K562 (cell line): ENCODE results near the gene CALHM3. TPM values are rescaled to one million over a fixed set of nuclear protein-coding genes. Genes with fewer than 3 reads are reported as not detected.
"Not testable (repeated sequence)": the region's sequence is repeated elsewhere in the genome, so short reads cannot be mapped to it uniquely, and the experiment has no call there.

Source experiments
- ATAC-seq: fragments of 200-7000 bp; cut with Tn5 transposase; 3 replicates; pipeline ENCODE4 v1.9.1; 2020; ENCODE audit warnings: moderate library complexity
- BruUV-seq: library from RNA; stranded (reverse); fragments of 400-500 nt; replicated peaks from 2 replicates; lab custom pipeline; 2021; lab: Mats Ljungman, UMichigan
- CTCF ChIA-PET: fragments of 300-600 bp; formaldehyde crosslinking; extraction: SDS; loops from one replicate; lab custom pipeline; 2021; ENCODE audit warnings: low intra/inter-chr PET ratio; lab: Yijun Ruan, JAX
- POLR2A ChIA-PET: fragments of 300-600, 350-650 bp; sonication (Branson Sonifier 250); formaldehyde crosslinking; extraction: SDS; loops from one replicate; lab custom pipeline; 2021; ENCODE audit warnings: antibody characterized with exemption, inconsistent platforms; lab: Yijun Ruan, JAX
- DNase-seq, 4 experiments: peaks; one replicate each; pipeline versions ENCODE4 v3.0.0 to v3.0.0-alpha.2; 2011 to 2018; ENCODE audit warnings: low spot score in 3 of 4, mixed read lengths in 3 of 4; ENCODE audit errors: extremely low read depth in 1 of 4
- FAIRE-seq: peaks from 2 replicates; lab custom pipeline; 2011; peaks lifted over from hg19 to GRCh38; lab: Jason Lieb, UNC
- H2AFZ ChIP-seq: 2 replicates; pipeline ENCODE4 v1.6.0; 2011; ENCODE audit warnings: low read depth, low read length, control low read depth, inconsistent platforms
- H3K27ac ChIP-seq: fragments of 200-600 bp; 3 replicates; pipeline ENCODE4 v1.8.0; 2011; ENCODE audit warnings: low read depth, mild to moderate bottlenecking, control low read depth, inconsistent platforms, low read length, moderate library complexity, mixed read lengths; ENCODE audit errors: extremely low read depth
- H3K27me3 ChIP-seq, 2 experiments: fragments of 300-600 bp in 1 of 2; 2 replicates in 1 of 2; 3 replicates in 1 of 2; pipeline versions ENCODE4 v1.6.0 to v1.8.0; 2011; ENCODE audit warnings: inconsistent platforms in 2 of 2, low read length in 2 of 2, mild to moderate bottlenecking in 1 of 2, mixed read lengths in 1 of 2, moderate library complexity in 1 of 2; ENCODE audit not compliant: control insufficient read depth in 2 of 2, insufficient read depth in 2 of 2
- H3K36me3 ChIP-seq: fragments of 300-600 bp; 3 replicates; pipeline ENCODE4 v1.8.0; 2011; ENCODE audit warnings: mild to moderate bottlenecking, low read length, inconsistent platforms; ENCODE audit not compliant: control insufficient read depth, insufficient read depth
- H3K4me1 ChIP-seq, 2 experiments: fragments of 200-600 bp in 1 of 2; replicated peaks in 1 of 2; 2 replicates in 1 of 2; 3 replicates in 1 of 2; pipeline versions ENCODE4 v1.5.1 to v1.8.0; 2011; ENCODE audit warnings: inconsistent platforms in 2 of 2, low read length in 2 of 2, mild to moderate bottlenecking in 1 of 2, mixed read lengths in 1 of 2, moderate library complexity in 1 of 2; ENCODE audit not compliant: control insufficient read depth in 2 of 2, insufficient read depth in 2 of 2
- H3K4me2 ChIP-seq: 2 replicates; pipeline ENCODE4 v1.6.1; 2011; ENCODE audit warnings: low read length, control low read depth, inconsistent platforms, mixed read lengths; ENCODE audit not compliant: insufficient read depth
- H3K4me3 ChIP-seq: fragments of 200-600 bp; sonication (generic), shearing (Covaris generic); 2 replicates; pipeline ENCODE4 v1.5.1; 2016; ENCODE audit warnings: control low read depth, inconsistent platforms
- H3K79me2 ChIP-seq: fragments of 200-600 bp; 3 replicates; pipeline ENCODE4 v1.8.0; 2011; ENCODE audit warnings: low read length, inconsistent platforms; ENCODE audit not compliant: control insufficient read depth, insufficient read depth
- H3K9ac ChIP-seq, 2 experiments: 2 replicates each; pipeline versions ENCODE4 v1.6.0 to v1.6.1; 2011; ENCODE audit warnings: low read depth in 2 of 2, low read length in 2 of 2, control low read depth in 1 of 2, inconsistent platforms in 1 of 2, mild to moderate bottlenecking in 1 of 2, mixed read lengths in 1 of 2; ENCODE audit not compliant: insufficient read depth in 1 of 2
- H3K9me1 ChIP-seq: one replicate; pipeline ENCODE4 v1.6.0; 2011; ENCODE audit warnings: inconsistent platforms, mild to moderate bottlenecking, low read length, moderate library complexity; ENCODE audit not compliant: control insufficient read depth, insufficient read depth
- H3K9me3 ChIP-seq: replicated peaks from 2 replicates; pipeline ENCODE4 v1.5.1; 2011; ENCODE audit warnings: low read depth, low read length, inconsistent platforms; ENCODE audit not compliant: control insufficient read depth, insufficient read depth
- H4K20me1 ChIP-seq: replicated peaks from 2 replicates; pipeline ENCODE4 v1.6.1; 2011; ENCODE audit warnings: low read length, inconsistent platforms, mixed read lengths; ENCODE audit not compliant: control insufficient read depth, insufficient read depth
- CTBP1 ChIP-seq: fragments of 450-650 bp; IDR thresholded peaks from 2 replicates; pipeline ENCODE4 v1.6.1; 2016; ENCODE audit warnings: borderline replicate concordance
- EHMT2 ChIP-seq: fragments of 450-650 bp; IDR thresholded peaks from 2 replicates; pipeline ENCODE4 v1.6.1; 2018; ENCODE audit warnings: antibody characterized with exemption
- GTF3C2 ChIP-seq: IDR thresholded peaks from 3 replicates; pipeline ENCODE4 v1.6.1; 2011; ENCODE audit warnings: borderline replicate concordance, mild to moderate bottlenecking, moderate library complexity; ENCODE audit not compliant: insufficient read length; ENCODE audit errors: extremely low read depth
- HEY1 ChIP-seq: fragments of 250-450 bp; sonication (Bioruptor Pico); IDR thresholded peaks from 2 replicates; pipeline ENCODE4 v1.5.0; 2020; ENCODE audit warnings: mild to moderate bottlenecking, moderate library complexity, borderline replicate concordance
- PML ChIP-seq: IDR thresholded peaks from 2 replicates; pipeline ENCODE4 v1.6.1; 2012; ENCODE audit warnings: low read length, inconsistent platforms
- TCF7 ChIP-seq: sonication (generic); IDR thresholded peaks from 2 replicates; pipeline ENCODE4 v1.6.1; 2016; ENCODE audit warnings: antibody characterized with exemption, borderline replicate concordance
- THRB ChIP-seq: fragments of 450-650 bp; formaldehyde crosslinking; conservative IDR thresholded peaks from 2 replicates; pipeline ENCODE4 v1.4.0; 2022; ENCODE audit warnings: mild to moderate bottlenecking, missing genetic modification characterization
- ZFP36 ChIP-seq: fragments of 150-350 bp; IDR thresholded peaks from 2 replicates; pipeline ENCODE4 v1.6.1; 2018; ENCODE audit warnings: low read length, low read depth; ENCODE audit not compliant: partially characterized antibody
- ZNF316 ChIP-seq: fragments of 450-650 bp; IDR thresholded peaks from 2 replicates; pipeline ENCODE4 v1.6.1; 2016
- ZNF76 ChIP-seq: fragments of 250-450 bp; sonication (Bioruptor Pico); IDR thresholded peaks from 2 replicates; pipeline ENCODE4 v1.4.0; 2020; ENCODE audit warnings: mild to moderate bottlenecking, moderate library complexity, borderline replicate concordance
- WGBS: fragments of 100-300 bp; shearing (Covaris generic); methylation state at CpG from one replicate; pipeline ENCODE4 v1.1.6; 2016; ENCODE audit warnings: low coverage, mixed read lengths; ENCODE audit not compliant: insufficient coverage; ENCODE audit errors: missing lambda C conversion rate; 5-methylcytosine and 5-hydroxymethylcytosine counted together
- in situ Hi-C: fragments of 300-500 bp; cut with MboI; formaldehyde crosslinking; loops from 4 replicates; pipeline ENCODE4 v1.15.0; 2018; ENCODE audit warnings: inconsistent platforms, mixed read lengths
- intact Hi-C: fragments of 100-400 bp; cut with micrococcal nuclease; formaldehyde crosslinking; loops from 2 replicates; pipeline ENCODE4 v1.14.2; 2022
- polyA plus RNA-seq, 8 experiments: library from polyadenylated mRNA; depleted of rRNA in 4 of 8; stranded (reverse) in 5 of 8; unstranded in 3 of 8; fragments of >200 nt; fragmentation: Nextera tagmentation in 2 of 8; fragmentation: Illumina TruSeq in 1 of 8; extraction: Ambion mirVana in 2 of 8; extraction: Trizol in 1 of 8; gene quantifications; 2 replicates each; pipeline versions ENCODE4 v1.2.1 to v1.2.3, GENCODE V29; 2011 to 2014; ENCODE audit warnings: inconsistent platforms in 1 of 8, missing spikeins in 1 of 8
- total RNA-seq, 7 experiments: library from RNA; depleted of rRNA in 6 of 7; stranded (reverse); fragments of >200 nt in 6 of 7; fragmentation: Illumina TruSeq in 2 of 7; extraction: Trizol in 2 of 7; gene quantifications; 2 replicates each; pipeline versions ENCODE4 v1.2.1 to v1.2.3, GENCODE V29; 2011 to 2021; ENCODE audit warnings: low replicate concordance in 1 of 7

CALHM3 gene
- total and polyA plus RNA-seq, 9 of the 15 experiments (the other 6 are each of a cell fraction or from before 2014, with no cell fraction given) = not detected

GRCh38 chr10:103523683-103524082 lies 44.6 kb upstream of the CALHM3 start:
- WGBS = 0% methylated on average over 4 of the region's 4 CpGs
- H4K20me1 ChIP-seq = no peaks in the 10 kb centered on the region
- H3K4me1 ChIP-seq = peaks cover 0 to 4% of the 10 kb centered on the region in 2 experiments; a peak in 1 of 5 replicates
- ChIA-PET CTCF (no interaction called here), POLR2A (no interaction called here)
- in situ Hi-C loops = no loop called here
- FAIRE-seq = no peak
- H3K36me3 ChIP-seq = no peaks in the 10 kb centered on the region
- no peak for TF ChIP-seq THRB
- TF ChIP-seq ZNF76 (CRISPR knock-in tag) = no peak
- TF ChIP-seq EHMT2 = no peak
- TF ChIP-seq ZNF316 = no peak
- TF ChIP-seq ZFP36 = no peak
- no peak for TF ChIP-seq HEY1 (CRISPR knock-in tag)
- no peak for TF ChIP-seq GTF3C2
- TF ChIP-seq PML = no peak
- no peak for TF ChIP-seq TCF7
- TF ChIP-seq CTBP1 = no peak
- TF ChIP-seq, all 486 proteins: peak for 0
- no peak overlapping the region for H3K27ac ChIP-seq
- DNase-seq = no peak
- no peak overlapping the region for H3K9ac ChIP-seq
- H3K27me3 ChIP-seq = peaks cover 0 to 6% of the 10 kb centered on the region in 2 experiments; a peak in 2 of 5 replicates
- H3K4me2 ChIP-seq = no peak overlapping the region
- BruUV-seq = no TSS peak
- H3K9me1 ChIP-seq = no peaks in the 10 kb centered on the region
- H3K4me3 ChIP-seq = no peak overlapping the region
- H2AFZ ChIP-seq = no peak overlapping the region
- H3K9me3 ChIP-seq = no peaks in the 10 kb centered on the region
- intact Hi-C loops = no loop called here
- H3K79me2 ChIP-seq = no peaks in the 10 kb centered on the region
- no peak for ATAC-seq

DNA sequence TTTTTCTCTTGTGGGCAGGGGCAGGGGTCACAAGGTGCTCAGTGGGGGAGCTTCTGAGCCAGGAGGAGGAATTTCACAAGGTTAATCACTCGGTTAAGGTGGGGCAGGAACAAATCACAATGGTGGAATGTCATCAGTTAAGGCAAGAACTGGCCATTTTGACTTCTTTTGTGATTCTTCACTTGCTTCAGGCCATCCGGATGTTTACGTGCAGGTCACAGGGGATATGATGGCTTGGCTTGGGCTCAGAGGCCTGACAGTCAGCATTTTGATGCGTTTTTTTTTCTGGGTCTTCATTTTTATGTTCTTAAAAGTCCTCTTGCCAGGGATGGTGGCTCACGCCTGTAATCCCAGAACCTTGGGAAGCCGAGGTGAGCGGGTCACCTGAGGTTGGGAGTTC lies 43.0 kb upstream of the CALHM3 start:
- BruUV-seq = not testable (repeated sequence)

More for the DNA sequence above, 43.0 kb upstream of the CALHM3 start:
- in situ Hi-C loops, H3K9ac ChIP-seq, H3K4me3 ChIP-seq, H3K27ac ChIP-seq, intact Hi-C loops, H3K4me2 ChIP-seq, H3K9me1 ChIP-seq, H3K79me2 ChIP-seq, H2AFZ ChIP-seq, H4K20me1 ChIP-seq, H3K36me3 ChIP-seq, H3K9me3 ChIP-seq, POLR2A ChIA-PET, CTCF ChIA-PET, H3K4me1 ChIP-seq, ATAC-seq, DNase-seq, FAIRE-seq: not testable (repeated sequence)
- WGBS = 15% methylated on average over 5 of the region's 7 CpGs
- H3K27me3 ChIP-seq = peaks cover 0 to 14% of the 10 kb centered on the region in 2 experiments; a peak in 2 of 5 replicates
